MM.1S (cell line): ENCODE results near the gene RABL3.

Experiments
- EZH2 ChIP-seq: fragments of 300-600 bp; sonication (generic); optimal IDR thresholded peaks from 2 replicates; pipeline ENCODE3; 2017; ENCODE audit warnings: low read depth, mild to moderate bottlenecking, antibody characterized with exemption, low read length, mixed read lengths
- EZH2phosphoT487 ChIP-seq: fragments of 300-600 bp; sonication (generic); IDR thresholded peaks from 2 replicates; pipeline ENCODE4 v1.6.1; 2018; ENCODE audit warnings: antibody characterized with exemption, low read length
- TF ChIP-seq, protein P1 (sequence below): fragments of 300-600 bp; sonication (generic); IDR thresholded peaks from 2 replicates; pipeline ENCODE4 v1.5.1; 2016; ENCODE audit warnings: antibody characterized with exemption, low read length, mixed read lengths

DNA sequence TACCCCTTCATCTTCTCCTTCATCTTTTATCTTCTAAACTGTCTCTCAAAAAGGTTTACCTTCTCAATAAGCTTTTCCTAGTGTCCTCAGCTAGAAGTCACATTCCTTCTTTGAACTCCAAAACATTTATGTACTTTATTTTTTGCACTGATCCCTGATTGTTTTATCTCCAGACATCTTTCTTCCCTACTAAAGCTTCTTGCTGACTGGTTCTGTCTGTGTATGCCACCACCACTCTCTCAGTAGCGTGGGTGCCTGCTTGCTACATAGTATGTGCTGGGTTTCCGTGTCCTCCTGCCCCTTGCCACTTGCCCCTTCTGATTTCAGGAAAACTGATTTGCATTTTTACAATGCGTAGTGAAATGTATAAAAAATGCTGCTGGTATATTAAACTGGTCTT, 24.3 kb upstream of the RABL3 start:
- TF ChIP-seq, protein P1, sequence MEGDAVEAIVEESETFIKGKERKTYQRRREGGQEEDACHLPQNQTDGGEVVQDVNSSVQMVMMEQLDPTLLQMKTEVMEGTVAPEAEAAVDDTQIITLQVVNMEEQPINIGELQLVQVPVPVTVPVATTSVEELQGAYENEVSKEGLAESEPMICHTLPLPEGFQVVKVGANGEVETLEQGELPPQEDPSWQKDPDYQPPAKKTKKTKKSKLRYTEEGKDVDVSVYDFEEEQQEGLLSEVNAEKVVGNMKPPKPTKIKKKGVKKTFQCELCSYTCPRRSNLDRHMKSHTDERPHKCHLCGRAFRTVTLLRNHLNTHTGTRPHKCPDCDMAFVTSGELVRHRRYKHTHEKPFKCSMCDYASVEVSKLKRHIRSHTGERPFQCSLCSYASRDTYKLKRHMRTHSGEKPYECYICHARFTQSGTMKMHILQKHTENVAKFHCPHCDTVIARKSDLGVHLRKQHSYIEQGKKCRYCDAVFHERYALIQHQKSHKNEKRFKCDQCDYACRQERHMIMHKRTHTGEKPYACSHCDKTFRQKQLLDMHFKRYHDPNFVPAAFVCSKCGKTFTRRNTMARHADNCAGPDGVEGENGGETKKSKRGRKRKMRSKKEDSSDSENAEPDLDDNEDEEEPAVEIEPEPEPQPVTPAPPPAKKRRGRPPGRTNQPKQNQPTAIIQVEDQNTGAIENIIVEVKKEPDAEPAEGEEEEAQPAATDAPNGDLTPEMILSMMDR, result no peak
- no peak for TF ChIP-seq EZH2phosphoT487
- no peak for TF ChIP-seq EZH2
